ENCODE data around the gene RASA3. TPM values are rescaled to one million over a fixed set of nuclear protein-coding genes. Genes with fewer than 3 reads are reported as not detected.

The RASA3 gene
- total RNA-seq, 1 experiment from 2014 or later, result 22.3 TPM

GRCh38 chr13:114024603-114025404 lies 107.6 kb downstream of the RASA3 start (continued):
- TF ChIP-seq ZSCAN18 (CRISPR knock-in tag; IDR thresholded peaks at IDR 0.05) (no peak), SMAD4 (CRISPR knock-in tag; IDR thresholded peaks at IDR 0.05) (no peak)

GRCh38 chr13:114023716-114024602 lies 108.5 kb downstream of the RASA3 start:
- POLR2A ChIA-PET, result no interaction called here
- ATAC-seq (no peak; the same call in 1 of the 2 replicates), DNase-seq (ENCODE audit: low spot score) (no peak)
- Mint-ChIP-seq H3K4me1 (peaks cover 7% of the 10 kb centered on the region), H3K4me3 (no peak overlapping the region), H3K9me3 (no peaks in the 10 kb centered on the region), H3K27me3 (ENCODE audit: low read depth) (no peaks in the 10 kb centered on the region), H3K36me3 (peaks cover 2% of the 10 kb centered on the region; the same call in 1 of the 2 replicates), H3K27ac (peak overlapping the region; percentile 84)
- CTCF ChIA-PET, result interaction anchor here (1.5 kb wide), 1 partner anchor 9 kb away, joined by 4 read pairs; no protein-coding TSS in a partner anchor
- TF ChIP-seq KAT7 (CRISPR knock-in tag; IDR thresholded peaks at IDR 0.05; ENCODE audit: borderline replicate concordance) (no peak), AFF4 (CRISPR knock-in tag; IDR thresholded peaks at IDR 0.05; ENCODE audit: borderline replicate concordance) (no peak), E2F4 (CRISPR knock-in tag; IDR thresholded peaks at IDR 0.05; ENCODE audit: borderline replicate concordance, low read depth) (no peak), EMX1 (CRISPR knock-in tag; IDR thresholded peaks at IDR 0.05) (no peak), PREB (CRISPR knock-in tag; IDR thresholded peaks at IDR 0.05; ENCODE audit: borderline replicate concordance) (no peak), ZNF121 (CRISPR knock-in tag; IDR thresholded peaks at IDR 0.05) (no peak), HMGXB4 (CRISPR knock-in tag; IDR thresholded peaks at IDR 0.05) (no peak), GRHL2 (CRISPR knock-in tag; IDR thresholded peaks at IDR 0.05; ENCODE audit: insufficient replicate concordance, severe bottlenecking) (no peak), USF1 (CRISPR knock-in tag; IDR thresholded peaks at IDR 0.05) (no peak), ATF3 (CRISPR knock-in tag; conservative IDR thresholded peaks at IDR 0.05) (no peak), FOXJ3 (CRISPR knock-in tag; IDR thresholded peaks at IDR 0.05; ENCODE audit: borderline replicate concordance) (no peak), E2F5 (CRISPR knock-in tag; IDR thresholded peaks at IDR 0.05) (no peak), SMAD4 (CRISPR knock-in tag; IDR thresholded peaks at IDR 0.05) (no peak), TEAD4 (CRISPR knock-in tag; IDR thresholded peaks at IDR 0.05) (no peak), GABPB1 (CRISPR knock-in tag; IDR thresholded peaks at IDR 0.05) (no peak), OVOL2 (CRISPR knock-in tag; IDR thresholded peaks at IDR 0.05; ENCODE audit: borderline replicate concordance) (no peak), ZNF671 (CRISPR knock-in tag; IDR thresholded peaks at IDR 0.05) (no peak), ZBTB43 (CRISPR knock-in tag; IDR thresholded peaks at IDR 0.05) (no peak)
